ENCODE results near the gene CADM1. TPM values are rescaled to one million over a fixed set of nuclear protein-coding genes. Genes with fewer than 3 reads are reported as not detected.

Gene CADM1
- total RNA-seq, 1 experiment from 2014 or later = 1.1 TPM

GRCh38 chr11:115384236-115384635 lies 120.0 kb downstream of the CADM1 start:
- Histone ChIP-seq H3K4me1 (ENCODE audit: insufficient read depth, low read length) (no peaks in the 10 kb centered on the region), H3K4me3 (ENCODE audit: low read length) (no peak overlapping the region), H3K9ac (ENCODE audit: low read length) (no peak overlapping the region), H3K9me2 (replicated peaks; ENCODE audit: low read length) (no peaks in the 10 kb centered on the region), H4K20me1 (ENCODE audit: low read length) (no peaks in the 10 kb centered on the region), H3F3A (ENCODE audit: low read length, unreplicated experiment) (no peaks in the 10 kb centered on the region), H3K36me3 (ENCODE audit: low read depth, low read length) (no peaks in the 10 kb centered on the region), H2AFZ (ENCODE audit: low read length) (no peak overlapping the region), H3K4me2 (ENCODE audit: low read length) (no peak overlapping the region), H3K27me3 (ENCODE audit: low read length) (no peaks in the 10 kb centered on the region), H3K27ac (ENCODE audit: low read length) (no peak overlapping the region), H3K9me3 (ENCODE audit: low read length) (peaks cover 4% of the 10 kb centered on the region; the same call in 1 of the 2 replicates), H3K79me2 (ENCODE audit: low read length) (no peaks in the 10 kb centered on the region)
- DNase-seq = no peak
- BruUV-seq (replicated peaks) = no TSS peak
- no peak for ATAC-seq
- POLR2A ChIA-PET (ENCODE audit: unreplicated experiment) = no interaction called here
- TF ChIP-seq EZH2 (IDR thresholded peaks at IDR 0.05; ENCODE audit: low read length, unreplicated experiment) (no peak), CTCF (conservative IDR thresholded peaks at IDR 0.05; ENCODE audit: low read depth, low read length) (no peak), EZH2phosphoT487 (IDR thresholded peaks at IDR 0.05; ENCODE audit: borderline replicate concordance, low read length) (no peak)
- intact Hi-C loops (cut with micrococcal nuclease) = no loop called here
- CTCF ChIA-PET = no interaction called here

- intact Hi-C loops (cut with micrococcal nuclease) = no loop called here
- no peak for ATAC-seq
- CTCF ChIA-PET = no interaction called here
- H3F3A ChIP-seq (ENCODE audit: low read length, unreplicated experiment) = no peaks in the 10 kb centered on the region
- H3K4me3 ChIP-seq (ENCODE audit: low read length) = no peak overlapping the region
- H3K27me3 ChIP-seq (ENCODE audit: low read length) = no peaks in the 10 kb centered on the region
- no peaks in the 10 kb centered on the region for H4K20me1 ChIP-seq (ENCODE audit: low read length)
- no TSS peak for BruUV-seq (replicated peaks)
- H3K4me1 ChIP-seq (ENCODE audit: insufficient read depth, low read length) = no peaks in the 10 kb centered on the region
- H3K9me3 ChIP-seq (ENCODE audit: low read length) = peaks cover 4% of the 10 kb centered on the region; the same call in 1 of the 2 replicates
- DNase-seq = no peak
- POLR2A ChIA-PET (ENCODE audit: unreplicated experiment) = no interaction called here
- no peaks in the 10 kb centered on the region for H3K79me2 ChIP-seq (ENCODE audit: low read length)
- no peak overlapping the region for H3K4me2 ChIP-seq (ENCODE audit: low read length)
- no peak for TF ChIP-seq EZH2phosphoT487 (IDR thresholded peaks at IDR 0.05; ENCODE audit: borderline replicate concordance, low read length)
- TF ChIP-seq EZH2 (IDR thresholded peaks at IDR 0.05; ENCODE audit: low read length, unreplicated experiment) = no peak
- TF ChIP-seq CTCF (conservative IDR thresholded peaks at IDR 0.05; ENCODE audit: low read depth, low read length) = no peak
- H3K36me3 ChIP-seq (ENCODE audit: low read depth, low read length) = no peaks in the 10 kb centered on the region
- no peak overlapping the region for H3K9ac ChIP-seq (ENCODE audit: low read length)
- no peak overlapping the region for H2AFZ ChIP-seq (ENCODE audit: low read length)
- H3K9me2 ChIP-seq (replicated peaks; ENCODE audit: low read length) = no peaks in the 10 kb centered on the region
- no peak overlapping the region for H3K27ac ChIP-seq (ENCODE audit: low read length)
Measured at GRCh38 chr11:115383431-115383830, 120.8 kb downstream of the CADM1 start.

- Histone ChIP-seq H3K9me3 (ENCODE audit: low read length) (0 out of 2 replicates have a peak, but pooled peaks cover 6% of the 10 kb centered on the region), H3K9me2 (replicated peaks; ENCODE audit: low read length) (no peaks in the 10 kb centered on the region), H3K4me1 (ENCODE audit: insufficient read depth, low read length) (no peaks in the 10 kb centered on the region), H3K36me3 (ENCODE audit: low read depth, low read length) (no peaks in the 10 kb centered on the region), H3K4me2 (ENCODE audit: low read length) (no peak overlapping the region), H3K79me2 (ENCODE audit: low read length) (no peaks in the 10 kb centered on the region), H3K27ac (ENCODE audit: low read length) (no peak overlapping the region), H3K9ac (ENCODE audit: low read length) (no peak overlapping the region), H2AFZ (ENCODE audit: low read length) (no peak overlapping the region), H3F3A (ENCODE audit: low read length, unreplicated experiment) (no peaks in the 10 kb centered on the region), H4K20me1 (ENCODE audit: low read length) (no peaks in the 10 kb centered on the region), H3K4me3 (ENCODE audit: low read length) (no peak overlapping the region), H3K27me3 (ENCODE audit: low read length) (no peaks in the 10 kb centered on the region)
- ATAC-seq (no peak), DNase-seq (no peak)
- intact Hi-C loops (cut with micrococcal nuclease) = no loop called here
- TF ChIP-seq EZH2phosphoT487 (IDR thresholded peaks at IDR 0.05; ENCODE audit: borderline replicate concordance, low read length) (no peak), CTCF (conservative IDR thresholded peaks at IDR 0.05; ENCODE audit: low read depth, low read length) (no peak), EZH2 (IDR thresholded peaks at IDR 0.05; ENCODE audit: low read length, unreplicated experiment) (no peak)
- no TSS peak for BruUV-seq (replicated peaks)
- ChIA-PET POLR2A (ENCODE audit: unreplicated experiment) (no interaction called here), CTCF (no interaction called here)
Measured at GRCh38 chr11:115379528-115379927, 124.7 kb downstream of the CADM1 start.
